Naive thymus-derived CD4-positive, alpha-beta T cell (primary cell): Measurements from ENCODE around the gene AOAH. TPM values are rescaled to one million over a fixed set of nuclear protein-coding genes. Genes with fewer than 3 reads are reported as not detected.

Experiments used
- ATAC-seq: fragments of 150-1000 bp; cut with Tn5 transposase; 2 replicates; pipeline ENCODE4 v1.10.0; 2021; ENCODE audit warnings: mild to moderate bottlenecking, moderate library complexity
- CTCF ChIA-PET: fragments of 350-600 bp; sonication (Branson Sonifier 250); formaldehyde crosslinking; loops from one replicate; lab custom pipeline; 2021; ENCODE audit warnings: antibody characterized with exemption; lab: Charles Lee
- POLR2A ChIA-PET: fragments of 350-600 bp; sonication (Branson Sonifier 250); formaldehyde crosslinking; loops from one replicate; lab custom pipeline; 2021; ENCODE audit warnings: antibody characterized with exemption, inconsistent platforms; lab: Charles Lee
- DNase-seq, 9 donors: peaks; one replicate each; pipeline versions ENCODE4 v3.0.0 to v3.0.0-alpha.2; 2020 to 2022; ENCODE audit warnings: mixed read lengths in 1 of 9
- H3K27ac ChIP-seq: one replicate; pipeline ENCODE4 v1.7.0; 2013; ENCODE audit warnings: mild to moderate bottlenecking, low read depth, low read length, moderate library complexity
- H3K27me3 ChIP-seq, 2 donors: one replicate each; pipeline ENCODE4 v1.7.0; 2013; ENCODE audit warnings: low read length in 2 of 2, mild to moderate bottlenecking in 2 of 2, moderate library complexity in 2 of 2; ENCODE audit not compliant: control insufficient read depth in 2 of 2, insufficient read depth in 2 of 2
- H3K36me3 ChIP-seq, 3 experiments: 1 replicate in 2 of 3; 2 replicates in 1 of 3; pipeline ENCODE4 v1.7.0; 2013; ENCODE audit warnings: low read length in 3 of 3, mild to moderate bottlenecking in 3 of 3, moderate library complexity in 1 of 3; ENCODE audit not compliant: insufficient read depth in 3 of 3, control insufficient read depth in 2 of 3
- H3K4me1 ChIP-seq, 2 donors: one replicate each; pipeline ENCODE4 v1.7.0; 2013; ENCODE audit warnings: low read length in 2 of 2, mild to moderate bottlenecking in 2 of 2, moderate library complexity in 1 of 2; ENCODE audit not compliant: control insufficient read depth in 2 of 2, insufficient read depth in 2 of 2
- H3K4me3 ChIP-seq: 2 replicates; pipeline ENCODE4 v1.7.0; 2013; ENCODE audit warnings: mild to moderate bottlenecking, low read length
- H3K9me3 ChIP-seq, 3 experiments: 1 replicate in 2 of 3; 2 replicates in 1 of 3; pipeline ENCODE4 v1.7.0; 2013; ENCODE audit warnings: low read length in 3 of 3; ENCODE audit not compliant: control insufficient read depth in 2 of 3
- H3K27ac Mint-ChIP-seq, 9 donors: one replicate each; pipeline ENCODE4 v1.8.0; 2020 to 2022; ENCODE audit warnings: mixed read lengths in 9 of 9, mild to moderate bottlenecking in 8 of 9, moderate library complexity in 5 of 9, inconsistent platforms in 2 of 9
- H3K27me3 Mint-ChIP-seq, 5 donors: one replicate each; pipeline ENCODE4 v1.8.0; 2021 to 2022; ENCODE audit warnings: mixed read lengths in 5 of 5, mild to moderate bottlenecking in 1 of 5
- H3K36me3 Mint-ChIP-seq, 5 donors: one replicate each; pipeline ENCODE4 v1.8.0; 2020 to 2022; ENCODE audit warnings: mixed read lengths in 5 of 5, mild to moderate bottlenecking in 3 of 5, inconsistent platforms in 1 of 5
- H3K4me1 Mint-ChIP-seq, 7 donors: one replicate each; pipeline ENCODE4 v1.8.0; 2020 to 2022; ENCODE audit warnings: mixed read lengths in 7 of 7, mild to moderate bottlenecking in 3 of 7, inconsistent platforms in 1 of 7
- H3K4me3 Mint-ChIP-seq, 10 donors: one replicate each; pipeline ENCODE4 v1.8.0; 2020 to 2022; ENCODE audit warnings: mild to moderate bottlenecking in 10 of 10, mixed read lengths in 10 of 10, moderate library complexity in 6 of 10, inconsistent platforms in 2 of 10
- H3K9me3 Mint-ChIP-seq, 11 donors: one replicate each; pipeline ENCODE4 v1.8.0; 2020 to 2022; ENCODE audit warnings: mixed read lengths in 11 of 11, mild to moderate bottlenecking in 4 of 11, inconsistent platforms in 1 of 11, moderate library complexity in 1 of 11
- intact Hi-C, 2 donors: fragments of 100-400 bp; cut with micrococcal nuclease; formaldehyde crosslinking; loops; one replicate each; pipeline ENCODE4 v1.15.1; 2023
- polyA plus RNA-seq, 2 donors: library from polyadenylated mRNA; unstranded; fragments of 300-500 nt; fragmentation: Illumina TruSeq; gene quantifications; one replicate each; pipeline ENCODE4 v1.2.3, GENCODE V29; 2021
- total RNA-seq, 6 experiments: library from RNA in 5 of 6; stranded (reverse) in 5 of 6; gene quantifications; 1 replicate in 5 of 6; 2 replicates in 1 of 6; pipeline ENCODE4 v1.2.3 and lab custom pipeline; 2021 to 2026

Gene AOAH
- total and polyA plus RNA-seq, 7 experiments from 2014 or later, result 6.3 to 127 (median 15.5) TPM

DNA sequence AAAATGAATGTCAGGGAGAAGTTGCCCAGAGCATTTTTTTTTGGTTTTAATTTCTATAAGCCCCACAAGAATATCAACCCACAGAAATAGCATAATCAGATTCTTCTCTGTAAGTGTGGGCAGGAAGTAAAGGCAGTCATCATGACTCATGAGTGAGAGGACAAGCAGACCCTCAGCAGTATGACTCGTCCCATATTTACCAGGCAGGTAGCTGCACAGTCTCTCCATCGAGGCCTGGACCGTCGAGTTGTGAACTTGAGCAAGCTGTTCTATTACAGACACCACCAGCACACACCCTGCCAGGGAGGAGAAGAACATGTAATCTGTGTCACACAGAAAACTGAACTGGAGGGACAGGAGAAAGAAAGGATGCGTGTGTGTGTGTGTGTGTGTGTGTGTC lies 37.8 kb downstream of the AOAH start:
- peak; percentile 60 for ATAC-seq
- Histone ChIP-seq H3K27me3 (no peaks in the 10 kb centered on the region), H3K4me3 (no peak overlapping the region), H3K27ac (no peak overlapping the region), H3K36me3 (no peaks in the 10 kb centered on the region), H3K4me1 (peaks cover 7 to 32% of the 10 kb centered on the region in 2 donors), H3K9me3 (no peaks in the 10 kb centered on the region)
- intact Hi-C loops, result loop anchor here in 1 of 2 donors (5.0 kb wide), 1 partner anchor 511 kb away; no protein-coding TSS in a partner anchor
- H3K36me3 Mint-ChIP-seq, result peaks cover 0 to 32% (median 16%) of the 10 kb centered on the region in 5 donors
- no peak for DNase-seq
- peaks cover 13 to 68% (median 64%) of the 10 kb centered on the region in 7 donors for H3K4me1 Mint-ChIP-seq
- H3K27ac Mint-ChIP-seq, result peak overlapping the region in 6 of 9 donors; percentile 26 to 87 (median 67)
- H3K9me3 Mint-ChIP-seq, result peaks cover 0 to 3% (median 0%) of the 10 kb centered on the region in 11 donors
- ChIA-PET POLR2A (interaction anchor here (0.7 kb wide), 1 partner anchor 21 kb away, joined by 3 read pairs; no protein-coding TSS in a partner anchor), CTCF (no interaction called here)
- peak overlapping the region in 4 of 10 donors; percentile 26 to 78 (median 36) for H3K4me3 Mint-ChIP-seq
- no peaks in the 10 kb centered on the region for H3K27me3 Mint-ChIP-seq

DNA sequence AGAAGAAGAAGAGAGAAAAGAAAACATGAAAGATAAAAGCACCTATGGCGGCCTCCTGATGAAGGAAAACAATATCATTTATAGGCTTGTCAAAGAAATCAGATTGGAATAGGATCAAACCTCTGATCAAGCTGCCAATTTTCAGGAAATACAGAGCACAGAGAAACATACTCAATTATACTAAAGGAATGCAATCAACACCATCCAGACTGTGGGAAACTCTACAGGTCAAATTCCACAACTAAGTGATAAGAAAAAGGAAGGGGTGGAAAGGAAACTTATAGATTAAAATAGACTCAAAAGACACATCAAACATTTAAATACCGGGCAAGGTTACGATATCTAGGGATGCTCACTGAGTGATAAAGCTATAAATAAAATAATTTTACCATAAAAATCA lies 39.3 kb downstream of the AOAH start:
- Mint-ChIP-seq H3K36me3 (peaks cover 0 to 32% (median 16%) of the 10 kb centered on the region in 5 donors), H3K4me3 (no peak overlapping the region), H3K4me1 (peaks cover 9 to 66% (median 62%) of the 10 kb centered on the region in 7 donors), H3K27me3 (no peaks in the 10 kb centered on the region), H3K27ac (peak overlapping the region in 3 of 9 donors; percentile 12 to 42 (median 19)), H3K9me3 (peaks cover 0 to 5% (median 0%) of the 10 kb centered on the region in 11 donors)
- Histone ChIP-seq H3K4me1 (peaks cover 7 to 20% of the 10 kb centered on the region in 2 donors), H3K9me3 (no peaks in the 10 kb centered on the region), H3K27me3 (no peaks in the 10 kb centered on the region), H3K4me3 (no peak overlapping the region), H3K27ac (no peak overlapping the region), H3K36me3 (no peaks in the 10 kb centered on the region)
- no peak for DNase-seq
- intact Hi-C loops, result loop anchor here in 1 of 2 donors (5.0 kb wide), 3 partner anchors 252 to 512 kb away; no protein-coding TSS in a partner anchor
- ChIA-PET CTCF (interaction anchor here (0.5 to 1.2 kb wide), 4 partner anchors 197 to 515 kb away, joined by 3 to 5 read pairs (median 4); no protein-coding TSS in a partner anchor), POLR2A (no interaction called here)
- ATAC-seq, result no peak

DNA sequence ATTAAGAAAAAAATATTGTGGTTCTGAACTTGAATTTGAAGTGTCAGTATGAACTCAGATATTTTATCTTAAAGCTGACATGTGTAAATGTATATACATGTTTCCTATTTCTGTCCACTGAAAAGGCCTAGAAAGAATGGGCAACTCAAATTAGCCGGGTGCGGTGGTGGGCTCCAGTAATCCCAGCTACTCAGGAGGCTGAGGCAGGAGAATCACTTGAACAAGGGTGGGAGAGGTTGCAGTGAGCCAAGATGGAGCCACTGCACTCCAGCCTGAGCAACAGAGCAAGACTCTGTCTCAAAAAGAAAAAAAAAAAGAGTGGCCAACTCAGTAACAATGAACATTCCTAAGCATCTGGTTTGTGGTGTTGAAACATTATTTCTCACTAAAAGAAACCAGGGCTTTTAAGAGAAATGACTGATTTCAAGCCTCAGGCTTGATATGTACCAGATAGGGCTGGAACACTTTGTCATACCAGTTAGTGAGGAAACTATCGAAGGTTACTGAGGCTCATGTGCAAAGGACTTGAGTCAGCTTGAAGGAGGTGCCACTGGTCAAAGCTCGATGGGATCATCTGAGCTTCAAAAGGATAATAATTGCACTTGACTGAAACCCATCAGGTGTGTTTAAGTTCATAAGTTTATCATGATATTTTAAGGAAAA lies 40.5 kb downstream of the AOAH start:
- H3K27ac ChIP-seq, result no peak overlapping the region
- no peaks in the 10 kb centered on the region for H3K27me3 ChIP-seq
- no peaks in the 10 kb centered on the region for H3K36me3 ChIP-seq
- H3K4me3 ChIP-seq, result no peak overlapping the region
- Mint-ChIP-seq H3K4me3 (peak overlapping the region in 1 of 10 donors; percentile 37), H3K9me3 (peaks cover 0 to 3% (median 0%) of the 10 kb centered on the region in 11 donors), H3K4me1 (peaks cover 9 to 67% (median 58%) of the 10 kb centered on the region in 7 donors), H3K27me3 (no peaks in the 10 kb centered on the region), H3K27ac (peak overlapping the region in 3 of 9 donors; percentile 1 to 83 (median 12)), H3K36me3 (peaks cover 0 to 27% (median 15%) of the 10 kb centered on the region in 5 donors)
- no peak for DNase-seq
- intact Hi-C loops, result loop anchor here in 1 of 2 donors (5.0 kb wide), 2 partner anchors 253 to 498 kb away; no protein-coding TSS in a partner anchor
- ATAC-seq, result no peak
- H3K9me3 ChIP-seq, result no peaks in the 10 kb centered on the region
- ChIA-PET POLR2A (no interaction called here), CTCF (interaction anchor here (0.6 to 4.4 kb wide), 3 partner anchors 498 to 591 kb away, joined by 3 to 24 read pairs (median 3); no protein-coding TSS in a partner anchor)
- peaks cover 7 to 22% of the 10 kb centered on the region in 2 donors for H3K4me1 ChIP-seq

DNA sequence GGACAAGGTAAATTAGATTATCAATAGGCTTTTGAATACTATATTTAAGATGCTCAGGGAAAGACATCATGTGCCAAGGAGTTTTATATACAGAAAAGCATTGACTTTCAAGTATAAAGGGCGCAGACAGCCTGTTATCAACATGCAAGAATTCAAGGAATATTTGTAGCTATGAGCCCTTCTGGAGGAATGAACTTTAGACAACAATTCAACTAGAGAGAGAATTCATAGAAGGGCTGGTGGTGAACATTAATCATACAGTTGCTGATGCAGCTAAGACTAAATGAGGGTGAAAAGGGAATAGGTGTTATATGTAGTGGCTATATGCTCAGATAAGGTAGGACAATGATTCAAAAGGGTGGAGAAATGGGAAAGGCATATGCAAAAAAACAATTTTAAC lies 41.2 kb downstream of the AOAH start:
- Histone ChIP-seq H3K27ac (no peak overlapping the region), H3K27me3 (no peaks in the 10 kb centered on the region), H3K36me3 (no peaks in the 10 kb centered on the region), H3K4me3 (no peak overlapping the region), H3K4me1 (peaks cover 9 to 29% of the 10 kb centered on the region in 2 donors), H3K9me3 (no peaks in the 10 kb centered on the region)
- Mint-ChIP-seq H3K9me3 (peaks cover 0 to 6% (median 0%) of the 10 kb centered on the region in 11 donors), H3K36me3 (peaks cover 0 to 28% (median 15%) of the 10 kb centered on the region in 5 donors), H3K4me1 (peaks cover 14 to 74% (median 65%) of the 10 kb centered on the region in 7 donors), H3K4me3 (peak overlapping the region in 1 of 10 donors; percentile 36), H3K27ac (peak overlapping the region in 4 of 9 donors; percentile 1 to 72 (median 1)), H3K27me3 (no peaks in the 10 kb centered on the region)
- POLR2A ChIA-PET, result interaction anchor here (1.1 kb wide), 1 partner anchor 40 kb away, joined by 3 read pairs; no protein-coding TSS in a partner anchor
- intact Hi-C loops, result loop anchor here in 1 of 2 donors (5.0 kb wide), 2 partner anchors 254 to 499 kb away; no protein-coding TSS in a partner anchor
- no peak for ATAC-seq
- CTCF ChIA-PET, result interaction anchor here (4.4 kb wide), 1 partner anchor 499 kb away, joined by 24 read pairs; no protein-coding TSS in a partner anchor
- DNase-seq, result no peak

DNA sequence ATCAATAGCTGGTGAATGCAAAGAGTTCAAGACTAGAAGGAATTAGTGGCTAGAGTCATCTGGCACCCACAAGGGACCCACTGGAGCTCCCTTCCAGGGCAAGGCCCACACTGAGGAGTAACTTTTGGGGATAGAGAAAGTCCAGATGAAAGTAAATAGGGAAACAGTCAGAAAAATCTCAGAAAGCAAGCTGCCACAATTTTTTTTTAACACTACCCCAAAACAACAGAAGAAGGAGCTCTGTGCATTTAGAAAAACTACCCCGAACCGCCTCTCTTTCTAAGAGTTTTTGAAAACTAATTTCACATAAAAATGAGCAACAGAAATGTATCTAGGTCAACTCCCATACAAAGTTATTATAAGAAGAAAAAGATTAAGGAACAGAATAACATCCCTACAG lies 42.2 kb downstream of the AOAH start:
- no peaks in the 10 kb centered on the region for H3K27me3 Mint-ChIP-seq
- peaks cover 0 to 6% (median 0%) of the 10 kb centered on the region in 11 donors for H3K9me3 Mint-ChIP-seq
- H3K36me3 Mint-ChIP-seq, result peaks cover 0 to 31% (median 15%) of the 10 kb centered on the region in 5 donors
- Histone ChIP-seq H3K27me3 (no peaks in the 10 kb centered on the region), H3K36me3 (no peaks in the 10 kb centered on the region), H3K4me3 (no peak overlapping the region), H3K9me3 (no peaks in the 10 kb centered on the region), H3K27ac (no peak overlapping the region), H3K4me1 (peaks cover 18 to 35% of the 10 kb centered on the region in 2 donors)
- no peak overlapping the region for H3K4me3 Mint-ChIP-seq
- no peak for ATAC-seq
- H3K4me1 Mint-ChIP-seq, result peaks cover 16 to 80% (median 71%) of the 10 kb centered on the region in 7 donors
- peak overlapping the region in 7 of 9 donors; percentile 13 to 82 (median 46) for H3K27ac Mint-ChIP-seq
- CTCF ChIA-PET, result interaction anchor here (0.6 to 4.4 kb wide), 5 partner anchors 10 to 519 kb away, joined by 3 to 24 read pairs (median 3); no protein-coding TSS in a partner anchor
- peak in 5 of 9 donors; percentile 7 to 39 (median 31) for DNase-seq
- POLR2A ChIA-PET, result interaction anchor here (0.6 to 1.1 kb wide), 3 partner anchors 40 to 50 kb away, joined by 3 to 4 read pairs (median 3); no protein-coding TSS in a partner anchor
- intact Hi-C loops, result loop anchor here (1.0 to 5.0 kb wide), 4 partner anchors 255 to 517 kb away; no protein-coding TSS in a partner anchor
